HepG2 (cell line): ENCODE measurements around the gene CCDC91. TPM values are rescaled to one million over a fixed set of nuclear protein-coding genes. Genes with fewer than 3 reads are reported as not detected.

ENCODE experiments used
- CBX5 ChIP-seq: sonication (generic); formaldehyde crosslinking; IDR thresholded peaks from 2 replicates; pipeline ENCODE4 v1.4.0; 2020; ENCODE audit warnings: missing genetic modification reagents, borderline replicate concordance
- MTA3 ChIP-seq: sonication (generic); formaldehyde crosslinking; IDR thresholded peaks from 2 replicates; pipeline ENCODE4 v1.4.0; 2020; ENCODE audit warnings: missing genetic modification reagents
- RFX5 ChIP-seq: IDR thresholded peaks from 2 replicates; pipeline ENCODE4 v1.6.1; 2011; ENCODE audit warnings: low read depth, low read length, improper control_type of control experiment
- SIX4 ChIP-seq: sonication (generic); formaldehyde crosslinking; IDR thresholded peaks from 2 replicates; pipeline ENCODE4 v1.4.0; 2020; ENCODE audit warnings: missing genetic modification reagents
- SYNCRIP ChIP-seq: fragments of 200-400 bp; formaldehyde crosslinking; IDR thresholded peaks from 2 replicates; pipeline ENCODE4 v1.6.1; 2018; ENCODE audit warnings: mild to moderate bottlenecking, low read depth, low read length; ENCODE audit not compliant: insufficient read depth
- ZKSCAN5 ChIP-seq: sonication (generic); formaldehyde crosslinking; IDR thresholded peaks from 2 replicates; pipeline ENCODE4 v1.5.1; 2020; ENCODE audit warnings: mild to moderate bottlenecking, missing genetic modification reagents
- ZNF496 ChIP-seq: sonication (generic); formaldehyde crosslinking; IDR thresholded peaks from 2 replicates; pipeline ENCODE4 v1.8.1; 2023; ENCODE audit warnings: mild to moderate bottlenecking, moderate library complexity, missing genetic modification reagents; ENCODE audit not compliant: insufficient replicate concordance
- ZNF7 ChIP-seq: IDR thresholded peaks from 2 replicates; pipeline ENCODE4 v1.6.1; 2016; ENCODE audit warnings: missing biosample characterization, missing genetic modification reagents
- ZNF790 ChIP-seq: sonication (generic); formaldehyde crosslinking; IDR thresholded peaks from 2 replicates; pipeline ENCODE4 v1.8.0; 2022; ENCODE audit warnings: missing genetic modification reagents, mild to moderate bottlenecking, borderline replicate concordance
- ZSCAN9 ChIP-seq: IDR thresholded peaks from 2 replicates; pipeline ENCODE4 v1.6.1; 2016; ENCODE audit warnings: borderline replicate concordance
- polyA plus RNA-seq, 8 experiments: library from polyadenylated mRNA; depleted of rRNA in 3 of 8; stranded (reverse) in 7 of 8; unstranded in 1 of 8; fragments of >200 nt; fragmentation: Illumina TruSeq in 4 of 8; extraction: Trizol in 4 of 8; gene quantifications; 2 replicates each; pipeline versions ENCODE4 v1.2.1 to v1.2.3, GENCODE V29; 2011 to 2016; ENCODE audit warnings: low read depth in 4 of 8, missing spikeins in 1 of 8, mixed read lengths in 1 of 8; ENCODE audit not compliant: insufficient read depth in 1 of 8
- total RNA-seq, 5 experiments: library from RNA; depleted of rRNA; stranded (reverse); fragments of >200 nt; fragmentation: Illumina TruSeq; extraction: Trizol; gene quantifications; 2 replicates each; pipeline ENCODE4 v1.2.3, GENCODE V29; 2016; ENCODE audit warnings: low read depth in 1 of 5
- TF ChIP-seq, protein P1 (sequence below): IDR thresholded peaks from 2 replicates; pipeline ENCODE4 v1.6.1; 2016
- TF ChIP-seq, protein P2 (sequence below): sonication (generic); formaldehyde crosslinking; IDR thresholded peaks from 2 replicates; pipeline ENCODE4 v1.8.0; 2022; ENCODE audit warnings: missing genetic modification reagents, low read depth, mild to moderate bottlenecking, borderline replicate concordance
- TF ChIP-seq, protein P3 (sequence below): sonication (generic); formaldehyde crosslinking; IDR thresholded peaks from 2 replicates; pipeline ENCODE4 v1.8.0; 2022; ENCODE audit warnings: mild to moderate bottlenecking, missing genetic modification reagents, borderline replicate concordance
- TF ChIP-seq, protein P4 (sequence below): sonication (generic); formaldehyde crosslinking; IDR thresholded peaks from 2 replicates; pipeline ENCODE4 v1.4.0; 2020; ENCODE audit warnings: missing genetic modification reagents, mild to moderate bottlenecking, borderline replicate concordance
- TF ChIP-seq, protein P5 (sequence below): sonication (generic); formaldehyde crosslinking; IDR thresholded peaks from one replicate; pipeline ENCODE4 v1.5.1; 2020; ENCODE audit warnings: mild to moderate bottlenecking, missing genetic modification reagents; ENCODE audit errors: not compliant biosample characterization

Gene CCDC91
- total and polyA plus RNA-seq, 2 of the 13 experiments (the other 11 are each of a cell fraction or from before 2014, with no cell fraction given): 9.8 to 15.8 TPM

DNA sequence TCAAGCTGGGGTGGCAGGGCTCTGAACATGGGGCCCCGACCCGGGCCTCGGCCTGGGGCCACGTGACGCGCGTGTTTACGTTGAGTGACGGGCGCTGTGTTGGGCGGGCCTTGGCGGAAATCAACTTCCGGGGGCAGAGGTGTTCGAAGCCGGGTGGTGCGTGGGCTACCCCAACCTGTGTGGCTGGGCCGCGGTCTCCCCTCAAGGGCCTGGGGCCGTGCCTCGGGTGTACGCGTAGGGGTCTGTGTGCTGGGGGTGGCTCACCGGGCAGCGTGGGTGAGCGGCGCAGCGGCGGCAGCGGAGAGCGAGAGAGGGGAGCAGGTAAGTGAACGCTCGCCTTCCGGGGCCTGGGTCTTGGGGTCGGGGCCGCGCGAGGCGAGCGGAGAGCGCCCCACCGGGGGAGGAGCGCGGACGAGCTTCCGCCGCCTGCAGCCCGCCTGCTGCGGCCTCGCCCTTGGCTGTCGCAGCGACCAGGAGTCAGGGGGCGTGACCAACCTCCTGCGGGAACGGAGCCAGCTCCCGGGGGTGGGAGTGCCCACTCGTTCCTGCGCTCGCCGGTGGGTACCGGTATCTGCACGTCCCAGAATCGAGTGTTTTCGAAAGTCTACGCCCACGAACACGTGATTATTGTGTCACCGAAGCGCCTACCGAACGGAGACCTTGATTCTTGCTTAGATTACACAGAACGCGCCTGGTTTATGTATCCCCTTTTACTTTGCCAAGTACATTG is at the start of gene CCDC91 (continued):
- TF ChIP-seq, protein P1, sequence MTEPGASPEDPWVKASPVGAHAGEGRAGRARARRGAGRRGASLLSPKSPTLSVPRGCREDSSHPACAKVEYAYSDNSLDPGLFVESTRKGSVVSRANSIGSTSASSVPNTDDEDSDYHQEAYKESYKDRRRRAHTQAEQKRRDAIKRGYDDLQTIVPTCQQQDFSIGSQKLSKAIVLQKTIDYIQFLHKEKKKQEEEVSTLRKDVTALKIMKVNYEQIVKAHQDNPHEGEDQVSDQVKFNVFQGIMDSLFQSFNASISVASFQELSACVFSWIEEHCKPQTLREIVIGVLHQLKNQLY (CRISPR knock-in tag): no peak
- TF ChIP-seq, protein P2, sequence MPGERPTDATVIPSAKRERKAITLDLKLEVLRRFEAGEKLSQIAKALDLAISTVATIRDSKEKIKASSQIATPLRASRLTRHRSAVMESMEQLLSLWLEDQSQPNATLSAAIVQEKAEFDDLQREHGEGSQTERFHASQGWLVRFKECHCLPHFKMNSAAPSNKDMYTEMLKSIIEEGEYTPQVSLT (CRISPR knock-in tag): no peak; the same call in 1 of the 2 replicates
- TF ChIP-seq RFX5: no peak
- no peak for TF ChIP-seq SIX4
- TF ChIP-seq CBX5: peak; percentile 23; the same call in 1 of the 2 replicates
- TF ChIP-seq, protein P3, sequence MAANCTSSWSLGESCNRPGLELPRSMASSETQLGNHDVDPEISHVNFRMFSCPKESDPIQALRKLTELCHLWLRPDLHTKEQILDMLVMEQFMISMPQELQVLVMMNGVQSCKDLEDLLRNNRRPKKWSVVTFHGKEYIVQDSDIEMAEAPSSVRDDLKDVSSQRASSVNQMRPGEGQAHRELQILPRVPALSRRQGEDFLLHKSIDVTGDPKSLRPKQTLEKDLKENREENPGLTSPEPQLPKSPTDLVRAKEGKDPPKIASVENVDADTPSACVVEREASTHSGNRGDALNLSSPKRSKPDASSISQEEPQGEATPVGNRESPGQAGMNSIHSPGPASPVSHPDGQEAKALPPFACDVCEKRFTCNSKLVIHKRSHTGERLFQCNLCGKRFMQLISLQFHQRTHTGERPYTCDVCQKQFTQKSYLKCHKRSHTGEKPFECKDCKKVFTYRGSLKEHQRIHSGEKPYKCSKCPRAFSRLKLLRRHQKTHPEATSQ (CRISPR knock-in tag): peak; percentile 86; the same call in 1 of the 2 replicates
- no peak for TF ChIP-seq ZNF7 (CRISPR knock-in tag)
- TF ChIP-seq ZSCAN9: peak; percentile 76; the same call in 1 of the 2 replicates
- TF ChIP-seq, protein P4, sequence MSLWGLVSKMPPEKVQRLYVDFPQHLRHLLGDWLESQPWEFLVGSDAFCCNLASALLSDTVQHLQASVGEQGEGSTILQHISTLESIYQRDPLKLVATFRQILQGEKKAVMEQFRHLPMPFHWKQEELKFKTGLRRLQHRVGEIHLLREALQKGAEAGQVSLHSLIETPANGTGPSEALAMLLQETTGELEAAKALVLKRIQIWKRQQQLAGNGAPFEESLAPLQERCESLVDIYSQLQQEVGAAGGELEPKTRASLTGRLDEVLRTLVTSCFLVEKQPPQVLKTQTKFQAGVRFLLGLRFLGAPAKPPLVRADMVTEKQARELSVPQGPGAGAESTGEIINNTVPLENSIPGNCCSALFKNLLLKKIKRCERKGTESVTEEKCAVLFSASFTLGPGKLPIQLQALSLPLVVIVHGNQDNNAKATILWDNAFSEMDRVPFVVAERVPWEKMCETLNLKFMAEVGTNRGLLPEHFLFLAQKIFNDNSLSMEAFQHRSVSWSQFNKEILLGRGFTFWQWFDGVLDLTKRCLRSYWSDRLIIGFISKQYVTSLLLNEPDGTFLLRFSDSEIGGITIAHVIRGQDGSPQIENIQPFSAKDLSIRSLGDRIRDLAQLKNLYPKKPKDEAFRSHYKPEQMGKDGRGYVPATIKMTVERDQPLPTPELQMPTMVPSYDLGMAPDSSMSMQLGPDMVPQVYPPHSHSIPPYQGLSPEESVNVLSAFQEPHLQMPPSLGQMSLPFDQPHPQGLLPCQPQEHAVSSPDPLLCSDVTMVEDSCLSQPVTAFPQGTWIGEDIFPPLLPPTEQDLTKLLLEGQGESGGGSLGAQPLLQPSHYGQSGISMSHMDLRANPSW (CRISPR knock-in tag): peak; percentile 65; the same call in 1 of the 2 replicates
- no peak; the same call in 1 of the 2 replicates for TF ChIP-seq ZKSCAN5 (CRISPR knock-in tag)
- TF ChIP-seq ZNF790 (CRISPR knock-in tag): no peak; the same call in 1 of the 2 replicates
- TF ChIP-seq, protein P5, sequence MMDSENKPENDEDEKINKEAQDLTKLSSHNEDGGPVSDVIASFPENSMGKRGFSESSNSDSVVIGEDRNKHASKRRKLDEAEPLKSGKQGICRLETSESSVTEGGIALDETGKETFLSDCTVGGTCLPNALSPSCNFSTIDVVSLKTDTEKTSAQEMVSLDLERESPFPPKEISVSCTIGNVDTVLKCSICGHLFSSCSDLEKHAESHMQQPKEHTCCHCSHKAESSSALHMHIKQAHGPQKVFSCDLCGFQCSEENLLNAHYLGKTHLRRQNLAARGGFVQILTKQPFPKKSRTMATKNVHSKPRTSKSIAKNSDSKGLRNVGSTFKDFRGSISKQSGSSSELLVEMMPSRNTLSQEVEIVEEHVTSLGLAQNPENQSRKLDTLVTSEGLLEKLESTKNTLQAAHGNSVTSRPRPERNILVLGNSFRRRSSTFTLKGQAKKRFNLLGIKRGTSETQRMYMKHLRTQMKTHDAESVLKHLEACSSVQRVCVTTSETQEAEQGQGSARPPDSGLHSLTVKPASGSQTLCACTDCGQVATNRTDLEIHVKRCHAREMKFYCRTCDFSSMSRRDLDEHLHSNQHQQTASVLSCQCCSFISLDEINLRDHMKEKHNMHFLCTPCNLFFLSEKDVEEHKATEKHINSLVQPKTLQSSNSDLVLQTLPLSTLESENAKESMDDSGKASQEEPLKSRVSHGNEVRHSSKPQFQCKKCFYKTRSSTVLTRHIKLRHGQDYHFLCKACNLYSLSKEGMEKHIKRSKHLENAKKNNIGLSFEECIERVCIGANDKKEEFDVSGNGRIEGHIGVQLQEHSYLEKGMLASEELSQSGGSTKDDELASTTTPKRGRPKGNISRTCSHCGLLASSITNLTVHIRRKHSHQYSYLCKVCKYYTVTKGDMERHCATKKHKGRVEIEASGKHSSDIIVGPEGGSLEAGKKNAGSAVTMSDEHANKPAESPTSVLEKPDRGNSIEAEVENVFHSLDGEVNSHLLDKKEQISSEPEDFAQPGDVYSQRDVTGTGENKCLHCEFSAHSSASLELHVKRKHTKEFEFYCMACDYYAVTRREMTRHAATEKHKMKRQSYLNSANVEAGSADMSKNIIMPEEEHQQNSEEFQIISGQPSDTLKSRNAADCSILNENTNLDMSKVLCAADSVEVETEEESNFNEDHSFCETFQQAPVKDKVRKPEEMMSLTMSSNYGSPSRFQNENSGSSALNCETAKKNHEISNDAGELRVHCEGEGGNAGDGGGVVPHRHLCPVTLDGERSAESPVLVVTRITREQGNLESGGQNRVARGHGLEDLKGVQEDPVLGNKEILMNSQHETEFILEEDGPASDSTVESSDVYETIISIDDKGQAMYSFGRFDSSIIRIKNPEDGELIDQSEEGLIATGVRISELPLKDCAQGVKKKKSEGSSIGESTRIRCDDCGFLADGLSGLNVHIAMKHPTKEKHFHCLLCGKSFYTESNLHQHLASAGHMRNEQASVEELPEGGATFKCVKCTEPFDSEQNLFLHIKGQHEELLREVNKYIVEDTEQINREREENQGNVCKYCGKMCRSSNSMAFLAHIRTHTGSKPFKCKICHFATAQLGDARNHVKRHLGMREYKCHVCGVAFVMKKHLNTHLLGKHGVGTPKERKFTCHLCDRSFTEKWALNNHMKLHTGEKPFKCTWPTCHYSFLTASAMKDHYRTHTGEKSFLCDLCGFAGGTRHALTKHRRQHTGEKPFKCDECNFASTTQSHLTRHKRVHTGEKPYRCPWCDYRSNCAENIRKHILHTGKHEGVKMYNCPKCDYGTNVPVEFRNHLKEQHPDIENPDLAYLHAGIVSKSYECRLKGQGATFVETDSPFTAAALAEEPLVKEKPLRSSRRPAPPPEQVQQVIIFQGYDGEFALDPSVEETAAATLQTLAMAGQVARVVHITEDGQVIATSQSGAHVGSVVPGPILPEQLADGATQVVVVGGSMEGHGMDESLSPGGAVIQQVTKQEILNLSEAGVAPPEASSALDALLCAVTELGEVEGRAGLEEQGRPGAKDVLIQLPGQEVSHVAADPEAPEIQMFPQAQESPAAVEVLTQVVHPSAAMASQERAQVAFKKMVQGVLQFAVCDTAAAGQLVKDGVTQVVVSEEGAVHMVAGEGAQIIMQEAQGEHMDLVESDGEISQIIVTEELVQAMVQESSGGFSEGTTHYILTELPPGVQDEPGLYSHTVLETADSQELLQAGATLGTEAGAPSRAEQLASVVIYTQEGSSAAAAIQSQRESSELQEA (CRISPR knock-in tag): peak; percentile 74
- TF ChIP-seq ZNF496: no peak
- TF ChIP-seq MTA3: no peak
- TF ChIP-seq SYNCRIP: no peak
